IMR-90 (cell line): Measurements from ENCODE around the gene ATP6V0C.
"Not testable (repeated sequence)": the region's sequence is repeated elsewhere in the genome, so short reads cannot be mapped to it uniquely, and the experiment has no call there.

Experiments
- CEBPB ChIP-seq: IDR thresholded peaks from 2 replicates; pipeline ENCODE4 v1.6.1; 2012; ENCODE audit warnings: low read depth, low read length, improper control_type of control experiment
- FOS ChIP-seq: fragments of 150-350 bp; IDR thresholded peaks from 2 replicates; pipeline ENCODE4 v1.6.1; 2016; ENCODE audit warnings: low read depth, low read length
- MAFK ChIP-seq: IDR thresholded peaks from 2 replicates; pipeline ENCODE4 v1.6.1; 2012; ENCODE audit warnings: low read depth, low read length, improper control_type of control experiment
- MXI1 ChIP-seq: IDR thresholded peaks from 2 replicates; pipeline ENCODE4 v1.6.1; 2012; ENCODE audit warnings: low read depth, mild to moderate bottlenecking, low read length, moderate library complexity, borderline replicate concordance
- POLR2A ChIP-seq: IDR thresholded peaks from 2 replicates; pipeline ENCODE4 v1.6.1; 2012; ENCODE audit warnings: mild to moderate bottlenecking, low read depth, low read length
- RAD21 ChIP-seq: IDR thresholded peaks from 2 replicates; pipeline ENCODE4 v1.6.1; 2012; ENCODE audit warnings: low read length, improper control_type of control experiment
- RFX5 ChIP-seq: IDR thresholded peaks from 2 replicates; pipeline ENCODE4 v1.8.0; 2012; ENCODE audit warnings: low read depth, mild to moderate bottlenecking, low read length, moderate library complexity
- SMC3 ChIP-seq: fragments of 150-350 bp; IDR thresholded peaks from 2 replicates; pipeline ENCODE4 v1.6.1; 2016; ENCODE audit warnings: low read depth, mild to moderate bottlenecking, antibody characterized with exemption, low read length, moderate library complexity
- TF ChIP-seq, protein P1 (sequence below): conservative IDR thresholded peaks from 2 replicates; pipeline ENCODE4 v1.5.1; 2012; ENCODE audit warnings: mild to moderate bottlenecking, low read depth, low read length, improper control_type of control experiment

DNA sequence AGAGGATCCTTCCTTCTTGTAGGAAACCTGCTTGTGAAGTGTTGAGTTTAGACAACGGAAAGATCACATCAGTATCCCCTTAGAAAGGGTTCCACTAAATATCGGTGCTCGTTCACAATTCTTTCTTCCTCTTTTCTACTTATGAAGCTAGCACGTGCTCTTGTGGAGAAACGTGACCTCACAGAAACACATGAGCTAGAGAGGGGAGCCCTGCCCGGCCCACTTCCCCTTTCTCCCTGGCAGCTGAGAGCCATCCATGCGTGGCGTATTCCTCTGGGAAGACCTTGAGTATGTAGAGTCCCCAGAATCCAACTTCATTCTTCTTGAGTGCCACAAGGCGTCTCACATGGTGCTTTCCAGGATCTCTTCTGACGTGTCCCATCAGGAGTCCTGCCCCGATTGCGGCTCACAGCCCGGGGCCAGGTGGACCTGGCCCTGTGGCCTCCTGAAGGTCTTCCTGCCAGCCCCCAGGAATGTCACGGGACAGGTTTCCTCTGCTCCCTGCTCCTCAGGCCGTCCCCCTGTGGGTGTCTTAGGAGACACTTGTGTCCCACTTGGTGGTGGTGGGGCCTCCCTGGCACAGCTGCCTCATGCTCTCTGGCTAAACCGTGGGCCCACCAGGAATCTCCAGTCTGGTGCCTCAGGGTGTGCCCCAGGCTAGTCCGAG, 46.5 kb downstream of the ATP6V0C start:
- not testable (repeated sequence) for TF ChIP-seq POLR2A, CEBPB, MXI1, FOS, MAFK, RFX5, SMC3, RAD21
- TF ChIP-seq, protein P1, sequence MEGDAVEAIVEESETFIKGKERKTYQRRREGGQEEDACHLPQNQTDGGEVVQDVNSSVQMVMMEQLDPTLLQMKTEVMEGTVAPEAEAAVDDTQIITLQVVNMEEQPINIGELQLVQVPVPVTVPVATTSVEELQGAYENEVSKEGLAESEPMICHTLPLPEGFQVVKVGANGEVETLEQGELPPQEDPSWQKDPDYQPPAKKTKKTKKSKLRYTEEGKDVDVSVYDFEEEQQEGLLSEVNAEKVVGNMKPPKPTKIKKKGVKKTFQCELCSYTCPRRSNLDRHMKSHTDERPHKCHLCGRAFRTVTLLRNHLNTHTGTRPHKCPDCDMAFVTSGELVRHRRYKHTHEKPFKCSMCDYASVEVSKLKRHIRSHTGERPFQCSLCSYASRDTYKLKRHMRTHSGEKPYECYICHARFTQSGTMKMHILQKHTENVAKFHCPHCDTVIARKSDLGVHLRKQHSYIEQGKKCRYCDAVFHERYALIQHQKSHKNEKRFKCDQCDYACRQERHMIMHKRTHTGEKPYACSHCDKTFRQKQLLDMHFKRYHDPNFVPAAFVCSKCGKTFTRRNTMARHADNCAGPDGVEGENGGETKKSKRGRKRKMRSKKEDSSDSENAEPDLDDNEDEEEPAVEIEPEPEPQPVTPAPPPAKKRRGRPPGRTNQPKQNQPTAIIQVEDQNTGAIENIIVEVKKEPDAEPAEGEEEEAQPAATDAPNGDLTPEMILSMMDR = not testable (repeated sequence)
